GM21423 (cell line): ENCODE results near the gene TSTD2.
A peak's percentile ranks its signal among the peaks of the same experiment; 100 is the strongest.

Experiments used
- ATAC-seq: cut with Tn5 transposase; IDR thresholded peaks from one replicate; pipeline ENCODE4 v1.9.1; 2021; ENCODE audit warnings: mild to moderate bottlenecking, moderate library complexity; ENCODE audit not compliant: unreplicated experiment

The TSTD2 gene

GRCh38 chr9:97632985-97633858 lies at the start of gene TSTD2, which contains the start of gene NCBP1:
Gene TSTD2 (minus strand): TSS chr9:97633368. CDS start chr9:97627562, 5,806 bp downstream.
Gene NCBP1 (plus strand): TSS chr9:97633821. CDS start chr9:97633882, 61 bp downstream.
- ATAC-seq: peak; percentile 91

- ATAC-seq: no peak
Measured at GRCh38 chr9:97682242-97682641, 49.1 kb upstream of the TSTD2 start.

- ATAC-seq: no peak
Measured at GRCh38 chr9:97675655-97676054, 42.5 kb upstream of the TSTD2 start.

GRCh38 chr9:97673922-97674321 lies 40.8 kb upstream of the TSTD2 start:
- ATAC-seq: no peak

- no peak for ATAC-seq
Measured at GRCh38 chr9:97672403-97672802, 39.2 kb upstream of the TSTD2 start.

GRCh38 chr9:97670586-97670985 lies 37.4 kb upstream of the TSTD2 start:
- no peak for ATAC-seq

- no peak for ATAC-seq
Measured at GRCh38 chr9:97668485-97668884, 35.3 kb upstream of the TSTD2 start.

GRCh38 chr9:97666907-97667686 lies 33.9 kb upstream of the TSTD2 start:
- no peak for ATAC-seq

- no peak for ATAC-seq
Measured at GRCh38 chr9:97665742-97666141, 32.6 kb upstream of the TSTD2 start.

- ATAC-seq: no peak
Measured at GRCh38 chr9:97660847-97661246, 27.7 kb upstream of the TSTD2 start.

GRCh38 chr9:97660340-97660739 lies 27.2 kb upstream of the TSTD2 start:
- ATAC-seq: no peak

GRCh38 chr9:97659771-97660170 lies 26.6 kb upstream of the TSTD2 start:
- no peak for ATAC-seq

GRCh38 chr9:97658707-97659106 lies 25.5 kb upstream of the TSTD2 start:
- ATAC-seq: no peak

GRCh38 chr9:97651646-97652045 lies 18.5 kb upstream of the TSTD2 start:
- ATAC-seq: no peak

- ATAC-seq: no peak
Measured at GRCh38 chr9:97647996-97648395, 14.8 kb upstream of the TSTD2 start.

GRCh38 chr9:97645720-97646119 lies 12.6 kb upstream of the TSTD2 start:
- ATAC-seq: no peak

- no peak for ATAC-seq
Measured at GRCh38 chr9:97640325-97640724, 7.2 kb upstream of the TSTD2 start.

- ATAC-seq: no peak
Measured at GRCh38 chr9:97638666-97639065, 5.5 kb upstream of the TSTD2 start.

- no peak for ATAC-seq
Measured at GRCh38 chr9:97636903-97637302, 3.7 kb upstream of the TSTD2 start.

- no peak for ATAC-seq
Measured at GRCh38 chr9:97635026-97635425, 1.9 kb upstream of the TSTD2 start.

- ATAC-seq: no peak
Measured at GRCh38 chr9:97633859-97634490, 807 bp upstream of the TSTD2 start.
